ENCODE measurements around the gene IFIT3.

Gene IFIT3

GRCh38 chr10:89304446-89304845 lies 23.4 kb upstream of the IFIT3 start:
- H3K27ac ChIP-seq (ENCODE audit: low read depth, low read length): no peak overlapping the region
- H3K9ac ChIP-seq (ENCODE audit: low read depth, low read length): no peak overlapping the region
- H3K4me3 ChIP-seq (ENCODE audit: low read depth, low read length): no peak overlapping the region
- H3K36me3 ChIP-seq (ENCODE audit: control insufficient read depth, insufficient read depth, low read length): no peaks in the 10 kb centered on the region
- no peaks in the 10 kb centered on the region for H3K27me3 ChIP-seq (ENCODE audit: control insufficient read depth, insufficient read depth, low read length)
- H3K9me3 ChIP-seq (ENCODE audit: control insufficient read depth, insufficient read depth, low read length): no peaks in the 10 kb centered on the region
- peaks cover 14% of the 10 kb centered on the region for H3K4me1 ChIP-seq (ENCODE audit: control insufficient read depth, insufficient read depth, low read length)

DNA sequence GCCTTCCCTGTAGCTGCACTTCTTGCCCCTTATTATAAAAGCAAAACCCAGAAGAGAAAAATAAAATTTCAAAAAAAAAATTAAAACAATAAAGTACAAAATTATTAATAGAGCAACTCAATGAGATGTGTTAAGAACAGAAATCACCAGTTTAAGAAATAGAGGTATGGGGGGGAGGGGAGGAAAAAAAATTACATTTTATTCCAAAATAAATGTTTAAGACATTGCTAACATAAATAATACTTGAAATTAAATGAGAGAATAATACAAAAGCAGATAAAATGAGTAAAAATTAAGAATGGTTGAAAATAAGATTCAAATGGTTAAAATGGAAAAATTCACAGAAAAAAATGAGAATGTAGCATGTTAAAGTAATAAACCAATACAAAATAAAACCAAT lies 22.9 kb upstream of the IFIT3 start:
- H3K9me3 ChIP-seq (ENCODE audit: control insufficient read depth, insufficient read depth, low read length): no peaks in the 10 kb centered on the region
- no peak overlapping the region for H3K9ac ChIP-seq (ENCODE audit: low read depth, low read length)
- peaks cover 14% of the 10 kb centered on the region for H3K4me1 ChIP-seq (ENCODE audit: control insufficient read depth, insufficient read depth, low read length)
- H3K27ac ChIP-seq (ENCODE audit: low read depth, low read length): no peak overlapping the region
- no peak overlapping the region for H3K4me3 ChIP-seq (ENCODE audit: low read depth, low read length)
- H3K27me3 ChIP-seq (ENCODE audit: control insufficient read depth, insufficient read depth, low read length): no peaks in the 10 kb centered on the region
- no peaks in the 10 kb centered on the region for H3K36me3 ChIP-seq (ENCODE audit: control insufficient read depth, insufficient read depth, low read length)

GRCh38 chr10:89305766-89306433 lies 21.9 kb upstream of the IFIT3 start:
- no peaks in the 10 kb centered on the region for H3K27me3 ChIP-seq (ENCODE audit: control insufficient read depth, insufficient read depth, low read length)
- no peaks in the 10 kb centered on the region for H3K36me3 ChIP-seq (ENCODE audit: control insufficient read depth, insufficient read depth, low read length)

GRCh38 chr10:89306434-89307268 lies 21.1 kb upstream of the IFIT3 start:
- Histone ChIP-seq H3K9ac (ENCODE audit: low read depth, low read length) (no peak overlapping the region), H3K27me3 (ENCODE audit: control insufficient read depth, insufficient read depth, low read length) (no peaks in the 10 kb centered on the region), H3K9me3 (ENCODE audit: control insufficient read depth, insufficient read depth, low read length) (no peaks in the 10 kb centered on the region), H3K36me3 (ENCODE audit: control insufficient read depth, insufficient read depth, low read length) (no peaks in the 10 kb centered on the region), H3K27ac (ENCODE audit: low read depth, low read length) (no peak overlapping the region), H3K4me1 (ENCODE audit: control insufficient read depth, insufficient read depth, low read length) (peaks cover 11% of the 10 kb centered on the region), H3K4me3 (ENCODE audit: low read depth, low read length) (no peak overlapping the region)

More at GRCh38 chr10:89305766-89306433, 21.9 kb upstream of the IFIT3 start:
- Histone ChIP-seq H3K9me3 (ENCODE audit: control insufficient read depth, insufficient read depth, low read length) (no peaks in the 10 kb centered on the region), H3K4me1 (ENCODE audit: control insufficient read depth, insufficient read depth, low read length) (peaks cover 18% of the 10 kb centered on the region), H3K9ac (ENCODE audit: low read depth, low read length) (no peak overlapping the region), H3K27ac (ENCODE audit: low read depth, low read length) (no peak overlapping the region), H3K4me3 (ENCODE audit: low read depth, low read length) (no peak overlapping the region)

DNA sequence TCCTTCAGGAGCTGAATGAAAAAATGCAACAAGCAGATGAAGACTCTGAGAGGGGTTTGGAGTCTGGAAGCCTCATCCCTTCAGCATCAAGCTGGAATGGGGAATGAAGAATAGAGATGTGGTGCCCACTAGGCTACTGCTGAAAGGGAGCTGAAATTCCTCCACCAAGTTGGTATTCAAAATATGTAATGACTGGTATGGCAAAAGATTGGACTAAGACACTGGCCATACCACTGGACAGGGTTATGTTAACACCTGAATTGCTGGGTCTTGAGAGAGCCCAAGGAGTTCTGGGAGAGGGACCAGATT lies 20.6 kb upstream of the IFIT3 start:
- no peak overlapping the region for H3K4me3 ChIP-seq (ENCODE audit: low read depth, low read length)
- H3K27me3 ChIP-seq (ENCODE audit: control insufficient read depth, insufficient read depth, low read length): no peaks in the 10 kb centered on the region
- no peaks in the 10 kb centered on the region for H3K36me3 ChIP-seq (ENCODE audit: control insufficient read depth, insufficient read depth, low read length)
- H3K27ac ChIP-seq (ENCODE audit: low read depth, low read length): no peak overlapping the region
- H3K9ac ChIP-seq (ENCODE audit: low read depth, low read length): no peak overlapping the region
- no peaks in the 10 kb centered on the region for H3K9me3 ChIP-seq (ENCODE audit: control insufficient read depth, insufficient read depth, low read length)
- H3K4me1 ChIP-seq (ENCODE audit: control insufficient read depth, insufficient read depth, low read length): peaks cover 5% of the 10 kb centered on the region; the same call in 1 of the 2 replicates

DNA sequence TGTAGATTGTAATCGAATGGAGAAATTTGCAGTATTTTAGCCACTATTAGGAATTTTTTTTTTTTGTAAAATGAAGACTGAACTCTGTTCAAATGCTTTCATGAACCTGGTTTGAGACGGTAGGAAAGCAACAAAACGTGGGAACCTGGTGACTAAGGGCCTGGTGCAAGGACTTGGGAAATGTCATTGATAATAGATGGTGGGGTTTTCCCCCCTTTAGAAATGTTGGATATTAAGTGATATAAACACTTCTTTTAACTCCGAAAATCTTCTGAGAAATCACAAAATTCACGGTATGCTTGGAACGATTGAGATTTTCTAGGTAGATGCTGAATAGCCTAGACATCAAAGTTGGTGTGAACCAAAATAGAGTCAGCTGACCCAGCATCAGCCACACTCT lies 19.5 kb upstream of the IFIT3 start:
- no peak overlapping the region for H3K27ac ChIP-seq (ENCODE audit: low read depth, low read length)
- no peaks in the 10 kb centered on the region for H3K27me3 ChIP-seq (ENCODE audit: control insufficient read depth, insufficient read depth, low read length)
- H3K4me3 ChIP-seq (ENCODE audit: low read depth, low read length): no peak overlapping the region
- 0 out of 2 replicates have a peak, but pooled peaks cover 4% of the 10 kb centered on the region for H3K4me1 ChIP-seq (ENCODE audit: control insufficient read depth, insufficient read depth, low read length)
- no peaks in the 10 kb centered on the region for H3K9me3 ChIP-seq (ENCODE audit: control insufficient read depth, insufficient read depth, low read length)
- no peak overlapping the region for H3K9ac ChIP-seq (ENCODE audit: low read depth, low read length)
- no peaks in the 10 kb centered on the region for H3K36me3 ChIP-seq (ENCODE audit: control insufficient read depth, insufficient read depth, low read length)

GRCh38 chr10:89308736-89309135 lies 19.1 kb upstream of the IFIT3 start:
- H3K36me3 ChIP-seq (ENCODE audit: control insufficient read depth, insufficient read depth, low read length): no peaks in the 10 kb centered on the region
- H3K9me3 ChIP-seq (ENCODE audit: control insufficient read depth, insufficient read depth, low read length): no peaks in the 10 kb centered on the region
- no peaks in the 10 kb centered on the region for H3K27me3 ChIP-seq (ENCODE audit: control insufficient read depth, insufficient read depth, low read length)
- H3K9ac ChIP-seq (ENCODE audit: low read depth, low read length): no peak overlapping the region
- 0 out of 2 replicates have a peak, but pooled peaks cover 4% of the 10 kb centered on the region for H3K4me1 ChIP-seq (ENCODE audit: control insufficient read depth, insufficient read depth, low read length)
- H3K27ac ChIP-seq (ENCODE audit: low read depth, low read length): no peak overlapping the region
- H3K4me3 ChIP-seq (ENCODE audit: low read depth, low read length): no peak overlapping the region

- H3K27me3 ChIP-seq (ENCODE audit: control insufficient read depth, insufficient read depth, low read length): no peaks in the 10 kb centered on the region
- no peak overlapping the region for H3K9ac ChIP-seq (ENCODE audit: low read depth, low read length)
- H3K4me3 ChIP-seq (ENCODE audit: low read depth, low read length): no peak overlapping the region
- H3K4me1 ChIP-seq (ENCODE audit: control insufficient read depth, insufficient read depth, low read length): 0 out of 2 replicates have a peak, but pooled peaks cover 4% of the 10 kb centered on the region
- no peak overlapping the region for H3K27ac ChIP-seq (ENCODE audit: low read depth, low read length)
- H3K36me3 ChIP-seq (ENCODE audit: control insufficient read depth, insufficient read depth, low read length): no peaks in the 10 kb centered on the region
- no peaks in the 10 kb centered on the region for H3K9me3 ChIP-seq (ENCODE audit: control insufficient read depth, insufficient read depth, low read length)
These were observed 18.4 kb upstream of the IFIT3 start for GRCh38 chr10:89309156-89310055.

DNA sequence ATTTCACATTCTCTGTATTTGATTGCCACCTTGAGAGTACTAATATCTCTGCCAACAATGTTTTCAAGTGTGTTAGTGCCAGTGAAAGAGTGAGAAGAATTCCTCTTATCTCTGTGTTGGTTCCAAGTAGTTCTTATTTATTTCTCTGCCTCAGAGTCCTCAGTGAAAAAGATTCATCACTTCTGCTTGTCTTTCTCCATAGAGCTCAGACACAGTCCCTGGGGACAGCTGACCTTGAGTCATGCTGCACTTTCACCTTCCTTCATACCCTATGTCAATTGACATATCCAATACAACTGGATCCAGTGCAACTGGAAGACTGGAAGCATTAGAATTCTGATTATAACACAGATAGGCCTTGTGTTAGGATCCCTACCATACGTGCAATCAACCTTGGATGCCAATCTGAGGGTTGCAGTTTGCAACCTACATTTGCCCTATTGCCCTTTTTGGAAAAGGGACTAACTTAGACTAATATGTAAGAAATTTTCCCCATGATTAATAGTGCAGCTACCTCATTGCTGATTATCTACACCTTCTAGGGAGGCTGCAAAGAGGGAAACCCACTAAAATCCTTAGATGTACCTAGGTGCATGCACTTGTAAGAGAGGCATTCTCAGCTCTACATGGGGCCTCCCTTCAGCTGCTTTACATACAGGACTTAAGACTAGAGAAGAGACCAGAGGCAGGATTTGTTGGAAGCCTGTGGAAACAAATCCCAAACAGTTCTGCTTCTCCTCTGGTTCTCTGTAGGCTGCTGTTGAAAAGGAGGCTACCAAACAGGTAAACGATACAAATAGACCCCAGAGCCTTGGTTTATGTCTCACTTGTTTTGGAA lies 17.5 kb upstream of the IFIT3 start:
- H3K9ac ChIP-seq (ENCODE audit: low read depth, low read length): no peak overlapping the region
- no peaks in the 10 kb centered on the region for H3K36me3 ChIP-seq (ENCODE audit: control insufficient read depth, insufficient read depth, low read length)
- no peak overlapping the region for H3K27ac ChIP-seq (ENCODE audit: low read depth, low read length)
- H3K27me3 ChIP-seq (ENCODE audit: control insufficient read depth, insufficient read depth, low read length): no peaks in the 10 kb centered on the region
- H3K4me3 ChIP-seq (ENCODE audit: low read depth, low read length): no peak overlapping the region
- H3K9me3 ChIP-seq (ENCODE audit: control insufficient read depth, insufficient read depth, low read length): no peaks in the 10 kb centered on the region
- H3K4me1 ChIP-seq (ENCODE audit: control insufficient read depth, insufficient read depth, low read length): 0 out of 2 replicates have a peak, but pooled peaks cover 4% of the 10 kb centered on the region

DNA sequence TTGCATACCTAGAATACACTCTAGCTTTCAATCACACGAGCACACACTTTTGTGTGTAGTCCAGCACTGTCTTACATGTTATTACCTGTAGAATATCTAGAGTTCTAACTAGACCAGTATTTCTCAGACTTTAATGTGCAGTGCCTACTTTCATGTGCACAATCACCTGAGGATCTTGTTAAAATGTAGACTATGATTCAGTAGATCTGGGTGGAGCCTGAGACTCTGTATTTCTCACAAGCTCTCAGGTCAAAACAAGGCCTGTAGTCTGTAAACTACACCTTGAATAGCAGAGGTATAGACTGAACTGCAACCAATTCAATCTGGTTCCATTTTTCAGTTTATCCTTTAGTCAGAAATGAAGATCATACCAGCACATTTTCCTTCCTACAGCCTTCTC lies 14.8 kb upstream of the IFIT3 start:
- Histone ChIP-seq H3K4me1 (ENCODE audit: control insufficient read depth, insufficient read depth, low read length) (0 out of 2 replicates have a peak, but pooled peaks cover 4% of the 10 kb centered on the region), H3K36me3 (ENCODE audit: control insufficient read depth, insufficient read depth, low read length) (no peaks in the 10 kb centered on the region), H3K27me3 (ENCODE audit: control insufficient read depth, insufficient read depth, low read length) (no peaks in the 10 kb centered on the region), H3K9ac (ENCODE audit: low read depth, low read length) (no peak overlapping the region), H3K27ac (ENCODE audit: low read depth, low read length) (no peak overlapping the region), H3K9me3 (ENCODE audit: control insufficient read depth, insufficient read depth, low read length) (no peaks in the 10 kb centered on the region), H3K4me3 (ENCODE audit: low read depth, low read length) (no peak overlapping the region)
